HEK293 (cell line): ENCODE data around the gene CYP27A1.

Experiments
- IKZF3 ChIP-seq: fragments of 450-650 bp; IDR thresholded peaks from 2 replicates; pipeline ENCODE4 v1.5.0; 2018; ENCODE audit warnings: missing biosample characterization, mild to moderate bottlenecking, missing genetic modification characterization, moderate library complexity
- ZNF132 ChIP-seq: fragments of 450-650 bp; formaldehyde crosslinking; IDR thresholded peaks from 2 replicates; pipeline ENCODE4 v1.5.1; 2017; ENCODE audit warnings: missing biosample characterization, missing genetic modification characterization, borderline replicate concordance
- ZNF785 ChIP-seq: fragments of 450-650 bp; formaldehyde crosslinking; IDR thresholded peaks from 2 replicates; pipeline ENCODE4 v1.5.1; 2016; ENCODE audit warnings: missing biosample characterization, missing genetic modification characterization
- TF ChIP-seq, protein P1 (sequence below): fragments of 450-650 bp; formaldehyde crosslinking; IDR thresholded peaks from 2 replicates; pipeline ENCODE4 v1.5.1; 2016; ENCODE audit warnings: missing biosample characterization, missing genetic modification characterization
- TF ChIP-seq, protein P2 (sequence below): fragments of 450-650 bp; formaldehyde crosslinking; IDR thresholded peaks from 2 replicates; pipeline ENCODE4 v1.5.1; 2016; ENCODE audit warnings: missing biosample characterization, missing genetic modification characterization, borderline replicate concordance

DNA sequence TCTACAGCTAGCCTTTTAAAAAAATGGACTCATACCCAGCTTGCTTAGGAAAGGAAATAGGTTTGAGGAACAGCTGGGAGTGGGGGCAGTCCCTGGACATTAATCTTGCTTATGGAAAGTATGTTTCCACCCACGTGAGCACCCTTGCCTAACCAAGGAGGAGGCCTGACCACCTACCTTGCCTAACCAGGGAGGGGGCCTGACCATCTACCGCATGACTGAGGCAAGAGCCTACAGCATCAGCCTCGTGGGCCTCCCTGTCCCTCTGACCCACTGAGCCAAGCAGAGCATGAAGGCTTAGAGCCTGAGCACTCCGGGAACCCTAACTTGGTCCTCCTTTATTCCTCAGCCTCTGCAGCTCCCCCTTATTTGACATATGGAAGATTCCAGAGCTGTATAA lies 29.4 kb downstream of the CYP27A1 start:
- TF ChIP-seq, protein P1, sequence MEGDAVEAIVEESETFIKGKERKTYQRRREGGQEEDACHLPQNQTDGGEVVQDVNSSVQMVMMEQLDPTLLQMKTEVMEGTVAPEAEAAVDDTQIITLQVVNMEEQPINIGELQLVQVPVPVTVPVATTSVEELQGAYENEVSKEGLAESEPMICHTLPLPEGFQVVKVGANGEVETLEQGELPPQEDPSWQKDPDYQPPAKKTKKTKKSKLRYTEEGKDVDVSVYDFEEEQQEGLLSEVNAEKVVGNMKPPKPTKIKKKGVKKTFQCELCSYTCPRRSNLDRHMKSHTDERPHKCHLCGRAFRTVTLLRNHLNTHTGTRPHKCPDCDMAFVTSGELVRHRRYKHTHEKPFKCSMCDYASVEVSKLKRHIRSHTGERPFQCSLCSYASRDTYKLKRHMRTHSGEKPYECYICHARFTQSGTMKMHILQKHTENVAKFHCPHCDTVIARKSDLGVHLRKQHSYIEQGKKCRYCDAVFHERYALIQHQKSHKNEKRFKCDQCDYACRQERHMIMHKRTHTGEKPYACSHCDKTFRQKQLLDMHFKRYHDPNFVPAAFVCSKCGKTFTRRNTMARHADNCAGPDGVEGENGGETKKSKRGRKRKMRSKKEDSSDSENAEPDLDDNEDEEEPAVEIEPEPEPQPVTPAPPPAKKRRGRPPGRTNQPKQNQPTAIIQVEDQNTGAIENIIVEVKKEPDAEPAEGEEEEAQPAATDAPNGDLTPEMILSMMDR (tag by site-specific recombination) = no peak
- TF ChIP-seq IKZF3 (tag by site-specific recombination) = no peak
- TF ChIP-seq, protein P2, sequence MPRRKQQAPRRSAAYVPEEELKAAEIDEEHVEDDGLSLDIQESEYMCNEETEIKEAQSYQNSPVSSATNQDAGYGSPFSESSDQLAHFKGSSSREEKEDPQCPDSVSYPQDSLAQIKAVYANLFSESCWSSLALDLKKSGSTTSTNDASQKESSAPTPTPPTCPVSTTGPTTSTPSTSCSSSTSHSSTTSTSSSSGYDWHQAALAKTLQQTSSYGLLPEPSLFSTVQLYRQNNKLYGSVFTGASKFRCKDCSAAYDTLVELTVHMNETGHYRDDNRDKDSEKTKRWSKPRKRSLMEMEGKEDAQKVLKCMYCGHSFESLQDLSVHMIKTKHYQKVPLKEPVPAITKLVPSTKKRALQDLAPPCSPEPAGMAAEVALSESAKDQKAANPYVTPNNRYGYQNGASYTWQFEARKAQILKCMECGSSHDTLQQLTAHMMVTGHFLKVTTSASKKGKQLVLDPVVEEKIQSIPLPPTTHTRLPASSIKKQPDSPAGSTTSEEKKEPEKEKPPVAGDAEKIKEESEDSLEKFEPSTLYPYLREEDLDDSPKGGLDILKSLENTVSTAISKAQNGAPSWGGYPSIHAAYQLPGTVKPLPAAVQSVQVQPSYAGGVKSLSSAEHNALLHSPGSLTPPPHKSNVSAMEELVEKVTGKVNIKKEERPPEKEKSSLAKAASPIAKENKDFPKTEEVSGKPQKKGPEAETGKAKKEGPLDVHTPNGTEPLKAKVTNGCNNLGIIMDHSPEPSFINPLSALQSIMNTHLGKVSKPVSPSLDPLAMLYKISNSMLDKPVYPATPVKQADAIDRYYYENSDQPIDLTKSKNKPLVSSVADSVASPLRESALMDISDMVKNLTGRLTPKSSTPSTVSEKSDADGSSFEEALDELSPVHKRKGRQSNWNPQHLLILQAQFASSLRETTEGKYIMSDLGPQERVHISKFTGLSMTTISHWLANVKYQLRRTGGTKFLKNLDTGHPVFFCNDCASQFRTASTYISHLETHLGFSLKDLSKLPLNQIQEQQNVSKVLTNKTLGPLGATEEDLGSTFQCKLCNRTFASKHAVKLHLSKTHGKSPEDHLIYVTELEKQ (tag by site-specific recombination) = no peak
- TF ChIP-seq ZNF785 (tag by site-specific recombination) = no peak
- TF ChIP-seq ZNF132 (tag by site-specific recombination) = no peak
